Measurements from ENCODE around the gene SPATA9. TPM values are rescaled to one million over a fixed set of nuclear protein-coding genes. Genes with fewer than 3 reads are reported as not detected.

The SPATA9 gene
- total RNA-seq: not detected in 2 replicates

GRCh38 chr5:95682891-95683290 lies at the start of gene SPATA9:
Gene SPATA9 (minus strand): TSS chr5:95682991. CDS start chr5:95682854, 137 bp downstream.
- intact Hi-C loops (cut with micrococcal nuclease): no loop called here

GRCh38 chr5:95731571-95732554 lies 49.1 kb upstream of the SPATA9 start:
- intact Hi-C loops (cut with micrococcal nuclease): loop anchor here (2.0 kb wide), 1 partner anchor 29 kb away; no protein-coding TSS in a partner anchor

- intact Hi-C loops (cut with micrococcal nuclease): no loop called here
Measured at GRCh38 chr5:95730730-95731570, 48.2 kb upstream of the SPATA9 start, which contains the start of gene RHOBTB3. Gene RHOBTB3 (plus strand): TSS chr5:95731336. CDS start chr5:95731683, 347 bp downstream.

- intact Hi-C loops (cut with micrococcal nuclease): no loop called here
Measured at GRCh38 chr5:95730011-95730700, 47.4 kb upstream of the SPATA9 start.

- intact Hi-C loops (cut with micrococcal nuclease): loop anchor here (5.0 to 10.0 kb wide), 3 partner anchors 55 to 933 kb away; partner anchors contain the start of gene CAST
Measured at GRCh38 chr5:95729115-95730010, 46.6 kb upstream of the SPATA9 start.

- intact Hi-C loops (cut with micrococcal nuclease): loop anchor here (5.0 to 10.0 kb wide), 3 partner anchors 56 to 934 kb away; partner anchors contain the start of gene CAST
Measured at GRCh38 chr5:95728494-95729114, 45.8 kb upstream of the SPATA9 start.

GRCh38 chr5:95727764-95728191 lies 45.0 kb upstream of the SPATA9 start:
- intact Hi-C loops (cut with micrococcal nuclease): loop anchor here (5.0 to 10.0 kb wide), 3 partner anchors 57 to 935 kb away; partner anchors contain the start of gene CAST

- intact Hi-C loops (cut with micrococcal nuclease): loop anchor here (5.0 to 10.0 kb wide), 3 partner anchors 58 to 935 kb away; partner anchors contain the start of gene CAST
Measured at GRCh38 chr5:95726811-95727763, 44.3 kb upstream of the SPATA9 start.

- intact Hi-C loops (cut with micrococcal nuclease): loop anchor here (5.0 to 10.0 kb wide), 3 partner anchors 59 to 936 kb away; partner anchors contain the start of gene CAST
Measured at GRCh38 chr5:95725937-95726810, 43.4 kb upstream of the SPATA9 start.

GRCh38 chr5:95725071-95725820 lies 42.5 kb upstream of the SPATA9 start:
- intact Hi-C loops (cut with micrococcal nuclease): loop anchor here (5.0 to 10.0 kb wide), 3 partner anchors 60 to 937 kb away; partner anchors contain the start of gene CAST

- intact Hi-C loops (cut with micrococcal nuclease): loop anchor here (10.0 kb wide), 1 partner anchor 61 kb away; no protein-coding TSS in a partner anchor
Measured at GRCh38 chr5:95723632-95724369, 41.0 kb upstream of the SPATA9 start.

- intact Hi-C loops (cut with micrococcal nuclease): loop anchor here (10.0 kb wide), 1 partner anchor 63 kb away; no protein-coding TSS in a partner anchor
Measured at GRCh38 chr5:95721582-95722295, 38.9 kb upstream of the SPATA9 start.

GRCh38 chr5:95720094-95720786 lies 37.4 kb upstream of the SPATA9 start:
- intact Hi-C loops (cut with micrococcal nuclease): loop anchor here (10.0 kb wide), 1 partner anchor 65 kb away; no protein-coding TSS in a partner anchor

GRCh38 chr5:95718738-95719137 lies 35.9 kb upstream of the SPATA9 start:
- intact Hi-C loops (cut with micrococcal nuclease): loop anchor here (2.0 to 10.0 kb wide), 3 partner anchors 46 to 161 kb away; partner anchors contain the start of genes ARSK and RFESD
